Activated naive CD4-positive, alpha-beta T cell treated with anti-CD3 and anti-CD28 coated beads, Interleukin-2, amount 50 U/mL, for 72 hours (primary cell): Measurements from ENCODE around the gene DOCK9. TPM values are rescaled to one million over a fixed set of nuclear protein-coding genes. Genes with fewer than 3 reads are reported as not detected.

Experiments
- ATAC-seq, 2 donors: fragments of 150-1000 bp; cut with Tn5 transposase; 2 replicates each; pipeline ENCODE4 v1.10.0; 2021; ENCODE audit warnings: mild to moderate bottlenecking in 2 of 2, moderate library complexity in 2 of 2
- DNase-seq, 2 donors: peaks; one replicate each; pipeline ENCODE4 v3.0.0; 2021 to 2022; ENCODE audit warnings: low spot score in 2 of 2
- H3K27ac Mint-ChIP-seq, 2 donors: one replicate each; pipeline ENCODE4 v1.8.0; 2022; ENCODE audit warnings: mild to moderate bottlenecking in 2 of 2, mixed read lengths in 2 of 2
- H3K36me3 Mint-ChIP-seq, 2 donors: one replicate each; pipeline ENCODE4 v1.8.0; 2022; ENCODE audit warnings: mixed read lengths in 2 of 2
- H3K9me3 Mint-ChIP-seq, 2 donors: one replicate each; pipeline ENCODE4 v1.8.0; 2022; ENCODE audit warnings: mixed read lengths in 2 of 2
- total RNA-seq, 2 donors: library from RNA; stranded (reverse); gene quantifications; one replicate each; pipeline ENCODE4 v1.2.3, GENCODE V29; 2022

The DOCK9 gene
- total RNA-seq, 2 donors from 2014 or later: 32.4 to 60.5 TPM

GRCh38 chr13:98944336-98944735 lies 33.5 kb downstream of the DOCK9 start:
- Mint-ChIP-seq H3K36me3 (peaks cover 0 to under 1% of the 10 kb centered on the region in 2 donors), H3K9me3 (no peaks in the 10 kb centered on the region), H3K27ac (no peak overlapping the region)
- DNase-seq (no peak), ATAC-seq (no peak)

DNA sequence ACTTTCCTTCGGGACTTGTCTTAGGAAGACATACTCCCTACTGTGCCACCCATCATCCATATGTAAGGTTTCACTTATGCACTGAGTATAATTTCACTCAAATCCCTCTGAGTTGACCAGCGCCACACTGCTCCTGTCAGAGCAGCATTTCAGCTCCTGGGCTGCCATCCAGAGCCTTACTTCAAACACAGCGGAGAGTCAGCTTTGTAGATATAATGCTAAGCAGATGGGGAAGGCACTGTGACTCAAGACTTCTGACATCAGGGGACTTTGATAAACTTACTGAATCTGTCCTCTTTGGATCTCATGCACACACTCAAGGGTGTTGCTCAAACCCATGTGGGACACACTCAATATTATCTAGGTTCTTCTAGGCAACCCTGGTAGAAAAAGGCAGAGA lies 34.9 kb downstream of the DOCK9 start:
- ATAC-seq: no peak
- Mint-ChIP-seq H3K9me3 (no peaks in the 10 kb centered on the region), H3K27ac (no peak overlapping the region), H3K36me3 (no peaks in the 10 kb centered on the region)
- no peak for DNase-seq

- H3K9me3 Mint-ChIP-seq: no peaks in the 10 kb centered on the region
- DNase-seq (no peak), ATAC-seq (no peak)
- no peaks in the 10 kb centered on the region for H3K36me3 Mint-ChIP-seq
- no peak overlapping the region for H3K27ac Mint-ChIP-seq
Observed at GRCh38 chr13:98942485-98942884, 35.4 kb downstream of the DOCK9 start.

- ATAC-seq: no peak
- no peaks in the 10 kb centered on the region for H3K9me3 Mint-ChIP-seq
- no peak for DNase-seq
Observed at GRCh38 chr13:98941536-98941935, 36.3 kb downstream of the DOCK9 start.

GRCh38 chr13:98941126-98941525 lies 36.7 kb downstream of the DOCK9 start:
- DNase-seq (no peak), ATAC-seq (no peak)
- Mint-ChIP-seq H3K36me3 (peaks cover 3% of the 10 kb centered on the region in 2 donors), H3K9me3 (peaks cover 2% of the 10 kb centered on the region in 2 donors), H3K27ac (peak overlapping the region in 1 of 2 donors; percentile 17)

More at GRCh38 chr13:98941536-98941935, 36.3 kb downstream of the DOCK9 start:
- Mint-ChIP-seq H3K27ac (no peak overlapping the region), H3K36me3 (no peaks in the 10 kb centered on the region)

DNA sequence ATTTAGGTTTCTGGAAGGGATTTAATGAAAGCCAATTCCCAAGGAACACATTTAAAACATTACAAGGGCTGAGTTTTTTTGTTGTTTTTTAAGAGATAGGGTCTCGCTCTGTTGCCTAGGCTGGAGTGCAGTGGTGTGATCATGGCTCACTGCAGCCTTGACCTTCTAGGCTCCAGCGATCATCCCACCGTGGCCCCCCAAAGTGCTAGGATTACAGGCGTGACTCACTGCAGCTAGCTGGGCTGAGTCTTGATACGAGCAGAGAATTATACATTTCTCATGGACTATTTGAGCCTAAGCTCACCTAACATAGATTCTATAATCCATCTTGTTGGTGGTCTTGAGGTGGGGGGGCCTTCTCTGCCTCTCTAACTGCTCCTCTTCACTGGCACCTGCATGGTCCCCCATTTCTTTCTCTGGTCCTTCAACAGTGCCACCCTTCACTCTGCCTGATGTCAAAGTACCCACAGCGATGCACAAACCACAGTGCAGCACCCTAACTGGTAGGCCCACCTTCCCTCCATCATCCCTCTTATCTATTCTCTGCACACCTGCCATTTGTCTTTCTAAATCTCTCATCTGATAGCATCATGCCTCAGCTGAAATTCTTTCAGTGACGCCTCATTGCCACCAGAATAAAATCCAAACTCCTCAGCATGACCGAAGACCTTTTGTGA lies 37.4 kb downstream of the DOCK9 start:
- Mint-ChIP-seq H3K36me3 (peaks cover 6 to 7% of the 10 kb centered on the region in 2 donors), H3K9me3 (peaks cover 5% of the 10 kb centered on the region in 2 donors), H3K27ac (peak overlapping the region in 1 of 2 donors; percentile 17)
- no peak for ATAC-seq
- DNase-seq: no peak

DNA sequence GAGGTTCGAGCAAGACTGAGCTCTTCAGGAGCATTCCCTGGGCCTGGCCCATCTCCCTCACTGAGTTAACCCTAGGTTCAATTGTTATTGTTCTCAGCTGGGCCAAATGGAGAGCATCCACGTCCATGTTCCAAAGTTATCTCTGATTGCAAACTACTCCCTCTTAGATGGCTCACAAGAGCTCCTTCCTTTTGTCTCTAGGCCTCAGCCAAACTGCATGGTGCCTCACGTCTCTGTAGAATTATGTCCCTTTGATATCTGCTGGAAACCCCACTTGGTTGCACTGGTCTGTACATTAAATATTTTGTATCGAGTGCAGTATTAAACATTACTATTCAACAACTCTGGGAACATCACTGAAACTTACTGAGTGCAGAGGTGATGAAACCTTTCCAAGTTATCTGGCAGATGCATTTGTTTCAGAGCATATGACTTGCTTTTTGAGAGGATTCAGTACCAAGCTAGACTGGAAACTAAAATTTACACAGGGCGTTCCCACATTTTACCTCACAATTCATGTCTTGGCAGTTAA lies 38.1 kb downstream of the DOCK9 start:
- DNase-seq (no peak), ATAC-seq (no peak)
- Mint-ChIP-seq H3K36me3 (peaks cover 10 to 12% of the 10 kb centered on the region in 2 donors), H3K9me3 (peaks cover 8 to 9% of the 10 kb centered on the region in 2 donors), H3K27ac (no peak overlapping the region)

GRCh38 chr13:98938801-98939200 lies 39.1 kb downstream of the DOCK9 start:
- H3K9me3 Mint-ChIP-seq: peaks cover 16% of the 10 kb centered on the region in 2 donors
- no peak overlapping the region for H3K27ac Mint-ChIP-seq
- H3K36me3 Mint-ChIP-seq: peaks cover 20 to 21% of the 10 kb centered on the region in 2 donors
- ATAC-seq (no peak), DNase-seq (no peak)

DNA sequence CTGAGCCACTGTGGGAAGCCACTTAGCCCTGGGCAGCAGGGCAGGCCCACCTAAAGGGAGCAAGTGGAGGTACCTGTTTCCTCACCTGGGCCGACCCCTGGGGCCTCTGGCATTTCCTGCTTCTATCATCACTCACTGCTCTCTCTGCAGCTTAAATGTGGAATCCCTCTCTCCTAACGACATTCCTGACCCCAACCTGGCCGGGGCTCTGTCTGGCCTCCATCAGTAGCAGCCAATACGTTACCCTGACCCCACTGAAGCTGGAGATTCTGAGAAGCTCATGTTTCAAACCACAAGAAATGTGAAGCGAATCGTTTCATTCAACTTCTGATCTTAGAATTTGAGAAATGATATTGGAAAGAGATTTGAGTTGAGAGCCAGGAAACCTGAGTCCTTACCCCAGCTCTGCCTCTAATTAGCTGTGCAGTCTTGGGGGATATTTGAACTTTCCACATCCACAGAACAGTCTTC lies 39.9 kb downstream of the DOCK9 start:
- peak overlapping the region in 1 of 2 donors; percentile 76 for H3K27ac Mint-ChIP-seq
- ATAC-seq (no peak), DNase-seq (no peak)
- peaks cover 16 to 22% of the 10 kb centered on the region in 2 donors for H3K9me3 Mint-ChIP-seq
- H3K36me3 Mint-ChIP-seq: peaks cover 22 to 27% of the 10 kb centered on the region in 2 donors

DNA sequence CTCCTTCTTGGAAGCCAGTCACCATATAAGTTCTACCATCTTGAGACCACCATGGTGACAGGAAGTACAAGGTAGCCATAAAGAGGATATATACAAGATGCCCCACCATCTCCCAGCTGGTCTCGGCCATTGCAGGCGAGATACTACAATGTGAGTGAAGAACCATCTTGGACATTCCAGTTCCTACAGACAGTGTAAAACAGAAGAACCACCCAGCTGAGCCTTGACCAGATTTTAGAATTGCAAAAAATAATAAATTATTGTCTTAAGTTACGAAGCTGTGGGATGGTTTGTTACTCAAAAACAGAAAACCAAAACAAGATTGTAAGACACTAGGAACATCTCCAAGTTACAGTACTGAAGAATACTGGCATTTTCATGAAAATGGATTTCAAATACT lies 43.6 kb downstream of the DOCK9 start:
- Mint-ChIP-seq H3K27ac (no peak overlapping the region), H3K9me3 (peaks cover 16 to 29% of the 10 kb centered on the region in 2 donors), H3K36me3 (peaks cover 22 to 33% of the 10 kb centered on the region in 2 donors)
- DNase-seq (no peak), ATAC-seq (no peak)

DNA sequence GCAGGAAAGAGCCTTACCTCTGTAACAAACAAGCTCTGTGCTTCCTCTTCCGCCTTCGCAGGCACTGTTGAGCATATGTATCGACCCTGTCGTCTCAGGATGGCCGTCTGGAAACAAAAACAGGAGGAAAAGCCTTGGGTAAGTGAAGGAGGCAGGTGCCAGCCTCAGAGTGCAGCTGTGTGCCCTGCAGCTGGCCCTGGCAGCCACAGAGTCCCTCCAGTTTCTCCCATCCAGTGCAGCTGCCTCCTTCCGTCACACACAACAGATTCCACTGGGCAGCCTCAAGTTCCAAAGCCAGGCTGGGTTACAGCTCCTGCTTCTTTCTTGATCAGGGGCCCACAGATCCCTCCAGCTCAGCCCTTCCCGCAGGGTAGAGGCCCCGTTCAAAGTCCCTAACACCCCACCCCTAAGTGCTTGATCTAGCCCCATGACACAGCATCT lies 47.7 kb downstream of the DOCK9 start:
- DNase-seq (no peak), ATAC-seq (peak; percentile 34 to 46)
- Mint-ChIP-seq H3K27ac (peak overlapping the region; percentile 91 to 94), H3K36me3 (peaks cover 16 to 34% of the 10 kb centered on the region in 2 donors), H3K9me3 (peaks cover 11 to 23% of the 10 kb centered on the region in 2 donors)

GRCh38 chr13:98927951-98928927 lies 49.6 kb downstream of the DOCK9 start:
- DNase-seq (no peak), ATAC-seq (no peak)
- Mint-ChIP-seq H3K36me3 (peaks cover 0 to 30% of the 10 kb centered on the region in 2 donors), H3K27ac (peak overlapping the region in 1 of 2 donors; percentile 68), H3K9me3 (peaks cover 0 to 7% of the 10 kb centered on the region in 2 donors)

DNA sequence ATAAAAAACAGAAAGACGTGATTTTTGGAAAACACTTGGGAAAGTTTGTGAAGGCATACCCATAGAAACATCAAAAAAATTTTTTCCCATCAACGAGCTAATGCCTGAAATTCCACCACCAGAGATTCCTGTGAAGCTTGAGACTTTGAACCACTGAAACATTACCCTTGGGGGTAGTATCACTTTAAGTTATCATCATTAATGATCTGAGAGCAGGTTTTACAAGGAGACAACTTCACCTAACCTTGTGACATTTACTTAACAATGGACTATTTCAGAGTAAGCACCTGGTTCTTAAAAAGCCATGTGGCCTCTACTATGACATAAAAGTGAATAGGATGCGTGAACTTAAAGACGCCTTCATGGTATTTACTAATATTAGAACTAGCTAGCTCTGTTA lies 51.9 kb downstream of the DOCK9 start:
- ATAC-seq (no peak), DNase-seq (no peak)
- peaks cover 13 to 41% of the 10 kb centered on the region in 2 donors for H3K36me3 Mint-ChIP-seq
- no peaks in the 10 kb centered on the region for H3K9me3 Mint-ChIP-seq
- no peak overlapping the region for H3K27ac Mint-ChIP-seq

- Mint-ChIP-seq H3K27ac (no peak overlapping the region), H3K36me3 (peaks cover 18 to 48% of the 10 kb centered on the region in 2 donors), H3K9me3 (peaks cover 0 to under 1% of the 10 kb centered on the region in 2 donors)
- no peak for DNase-seq
- ATAC-seq: no peak
Observed at GRCh38 chr13:98923641-98924397, 54.0 kb downstream of the DOCK9 start.

DNA sequence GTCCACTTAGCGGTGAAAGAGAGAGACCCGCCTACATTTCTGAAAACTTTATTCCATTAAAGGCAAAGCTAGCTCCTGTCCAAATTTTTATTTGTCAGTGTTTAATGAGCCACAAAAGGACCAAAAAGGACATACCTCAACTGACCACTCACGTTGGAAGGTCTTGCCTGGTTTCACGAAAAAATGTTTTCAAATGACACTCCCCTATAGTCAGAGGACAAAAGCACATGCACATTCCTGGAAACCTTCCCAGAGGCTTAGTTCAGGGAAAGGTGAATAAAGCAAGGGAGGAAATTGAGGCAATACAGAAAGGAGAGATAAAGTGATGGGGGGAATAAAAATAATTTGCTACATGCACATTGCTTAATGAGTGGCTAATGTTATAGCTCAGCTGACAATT lies 55.6 kb downstream of the DOCK9 start:
- ATAC-seq (no peak), DNase-seq (no peak)
- Mint-ChIP-seq H3K36me3 (peaks cover 23 to 51% of the 10 kb centered on the region in 2 donors), H3K27ac (no peak overlapping the region), H3K9me3 (peaks cover 0 to 5% of the 10 kb centered on the region in 2 donors)

DNA sequence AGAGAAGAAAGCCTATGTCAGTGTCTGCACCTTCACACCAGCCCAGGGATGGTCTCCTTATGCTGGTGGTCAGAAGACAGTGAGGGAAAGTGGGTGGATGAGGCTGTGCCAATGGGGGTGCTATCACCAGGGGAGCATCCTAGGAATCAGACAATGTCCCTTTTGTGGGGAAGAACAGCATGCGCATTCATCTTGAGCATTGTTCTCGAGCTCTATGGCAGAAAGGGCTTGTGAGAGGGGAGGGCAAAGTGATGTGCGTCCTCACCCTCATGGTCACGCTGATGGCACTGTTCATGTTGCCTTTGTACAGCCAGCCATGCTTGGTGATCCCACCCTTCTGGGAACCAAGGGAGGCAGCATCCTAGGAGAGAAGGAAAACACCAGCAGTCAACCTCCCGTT lies 56.1 kb downstream of the DOCK9 start:
- ATAC-seq (no peak), DNase-seq (no peak)
- peaks cover 23 to 51% of the 10 kb centered on the region in 2 donors for H3K36me3 Mint-ChIP-seq
- H3K27ac Mint-ChIP-seq: no peak overlapping the region
- H3K9me3 Mint-ChIP-seq: peaks cover 0 to 5% of the 10 kb centered on the region in 2 donors
